Neural cell (in vitro differentiated cells): Measurements from ENCODE around the gene CFAP100. TPM values are rescaled to one million over a fixed set of nuclear protein-coding genes. Genes with fewer than 3 reads are reported as not detected.

ENCODE experiments used
- H2AFZ ChIP-seq: fragments of 200-600, 300-800 bp; sonication (generic), shearing (Covaris generic); 2 replicates; pipeline ENCODE4 v1.6.0; 2014; ENCODE audit warnings: low read depth, mild to moderate bottlenecking, antibody characterized with exemption, low read length, moderate library complexity
- H3F3A ChIP-seq: fragments of 200-600 bp; shearing (Covaris generic); 2 replicates; pipeline ENCODE4 v1.6.1; 2016; ENCODE audit warnings: mild to moderate bottlenecking, moderate library complexity, mixed read lengths, antibody characterized with exemption, low read length; ENCODE audit not compliant: insufficient read depth, poor library complexity, severe bottlenecking
- H3K27ac ChIP-seq: fragments of 200-600, 300-800 bp; sonication (generic), shearing (Covaris generic); 2 replicates; pipeline ENCODE4 v1.5.1; 2014; ENCODE audit warnings: mild to moderate bottlenecking, low read length, moderate library complexity
- H3K27me3 ChIP-seq: fragments of 300-800, 200-600 bp; sonication (generic), shearing (Covaris generic); 2 replicates; pipeline ENCODE4 v1.6.0; 2014; ENCODE audit warnings: mild to moderate bottlenecking, low read depth, low read length, moderate library complexity; ENCODE audit not compliant: insufficient read depth
- H3K36me3 ChIP-seq: fragments of 300-800, 200-600 bp; sonication (generic), shearing (Covaris generic); 2 replicates; pipeline ENCODE4 v1.5.1; 2014; ENCODE audit warnings: mild to moderate bottlenecking, antibody characterized with exemption, low read length, moderate library complexity; ENCODE audit not compliant: insufficient read depth
- H3K4me2 ChIP-seq: fragments of 300-800, 200-600 bp; sonication (generic), shearing (Covaris generic); 2 replicates; pipeline ENCODE4 v1.6.0; 2014; ENCODE audit warnings: mild to moderate bottlenecking, low read length
- H3K4me3 ChIP-seq: fragments of 300-800, 200-600 bp; sonication (generic), shearing (Covaris generic); 2 replicates; pipeline ENCODE4 v1.5.1; 2014; ENCODE audit warnings: mild to moderate bottlenecking, low read length, moderate library complexity
- H3K79me2 ChIP-seq: fragments of 200-600 bp; shearing (Covaris generic); replicated peaks from 2 replicates; pipeline ENCODE4 v1.6.0; 2014; ENCODE audit warnings: mild to moderate bottlenecking, low read length, moderate library complexity; ENCODE audit not compliant: insufficient read depth
- H3K9ac ChIP-seq: fragments of 300-800, 200-600 bp; sonication (generic), shearing (Covaris generic); 2 replicates; pipeline ENCODE4 v1.6.1; 2016; ENCODE audit warnings: mild to moderate bottlenecking, low read length, mixed read lengths
- H3K9me2 ChIP-seq: fragments of 200-600 bp; shearing (Covaris generic); 2 replicates; pipeline ENCODE4 v1.6.1; 2016; ENCODE audit warnings: mild to moderate bottlenecking, low read length, mixed read lengths; ENCODE audit not compliant: insufficient read depth
- H3K9me3 ChIP-seq: fragments of 200-600, 300-800 bp; sonication (generic), shearing (Covaris generic); 2 replicates; pipeline ENCODE4 v1.6.1; 2016; ENCODE audit warnings: mild to moderate bottlenecking, mixed run types, low read length, moderate library complexity, mixed read lengths
- H4K20me1 ChIP-seq: fragments of 200-600 bp; shearing (Covaris generic); 2 replicates; pipeline ENCODE4 v1.6.1; 2016; ENCODE audit warnings: mild to moderate bottlenecking, mixed run types; ENCODE audit not compliant: insufficient read depth
- CTCF ChIP-seq: fragments of 450-650 bp; IDR thresholded peaks from 2 replicates; pipeline ENCODE4 v1.5.1; 2014; ENCODE audit warnings: antibody characterized with exemption, mild to moderate bottlenecking, moderate library complexity; ENCODE audit not compliant: poor library complexity, severe bottlenecking
- EP300 ChIP-seq: fragments of 450-650 bp; conservative IDR thresholded peaks from 2 replicates; pipeline ENCODE4 v1.6.1; 2014; ENCODE audit warnings: antibody characterized with exemption, mild to moderate bottlenecking, moderate library complexity; ENCODE audit not compliant: poor library complexity, severe bottlenecking
- MXI1 ChIP-seq: fragments of 450-650 bp; conservative IDR thresholded peaks from 2 replicates; pipeline ENCODE4 v1.6.1; 2014; ENCODE audit warnings: antibody characterized with exemption, mild to moderate bottlenecking; ENCODE audit not compliant: poor library complexity, severe bottlenecking
- POLR2AphosphoS5 ChIP-seq: IDR thresholded peaks from 2 replicates; pipeline ENCODE4 v1.6.1; 2012
- RAD21 ChIP-seq: fragments of 450-650 bp; conservative IDR thresholded peaks from 2 replicates; pipeline ENCODE4 v1.6.1; 2014; ENCODE audit warnings: antibody characterized with exemption, mild to moderate bottlenecking, moderate library complexity
- REST ChIP-seq: IDR thresholded peaks from 2 replicates; pipeline ENCODE4 v1.6.1; 2012; ENCODE audit warnings: borderline replicate concordance
- SMC3 ChIP-seq: fragments of 450-650 bp; conservative IDR thresholded peaks from 2 replicates; pipeline ENCODE4 v1.6.1; 2014; ENCODE audit warnings: antibody characterized with exemption, mild to moderate bottlenecking, moderate library complexity; ENCODE audit not compliant: poor library complexity
- TAF1 ChIP-seq: IDR thresholded peaks from 2 replicates; pipeline ENCODE4 v1.6.1; 2012; ENCODE audit warnings: low read depth
- polyA plus RNA-seq: library from polyadenylated mRNA; depleted of rRNA; stranded (reverse); fragments of >200 nt; gene quantifications from 2 replicates; pipeline ENCODE4 v1.2.3, GENCODE V29; 2014

The CFAP100 gene
- polyA plus RNA-seq, 1 donor from 2014 or later = not detected

- Histone ChIP-seq H3K27me3 (no peaks in the 10 kb centered on the region), H3K9ac (no peak overlapping the region), H3K4me2 (no peak overlapping the region), H3K4me3 (no peak overlapping the region), H3K27ac (no peak overlapping the region), H4K20me1 (no peaks in the 10 kb centered on the region), H3K36me3 (no peaks in the 10 kb centered on the region), H3K9me3 (no peaks in the 10 kb centered on the region), H3F3A (no peaks in the 10 kb centered on the region), H3K9me2 (no peaks in the 10 kb centered on the region), H3K79me2 (no peaks in the 10 kb centered on the region), H2AFZ (no peak overlapping the region)
- TF ChIP-seq RAD21 (no peak), CTCF (no peak), MXI1 (no peak), POLR2AphosphoS5 (no peak), REST (no peak), SMC3 (no peak)
Observed at GRCh38 chr3:126419886-126420786, 25.4 kb downstream of the CFAP100 start.

DNA sequence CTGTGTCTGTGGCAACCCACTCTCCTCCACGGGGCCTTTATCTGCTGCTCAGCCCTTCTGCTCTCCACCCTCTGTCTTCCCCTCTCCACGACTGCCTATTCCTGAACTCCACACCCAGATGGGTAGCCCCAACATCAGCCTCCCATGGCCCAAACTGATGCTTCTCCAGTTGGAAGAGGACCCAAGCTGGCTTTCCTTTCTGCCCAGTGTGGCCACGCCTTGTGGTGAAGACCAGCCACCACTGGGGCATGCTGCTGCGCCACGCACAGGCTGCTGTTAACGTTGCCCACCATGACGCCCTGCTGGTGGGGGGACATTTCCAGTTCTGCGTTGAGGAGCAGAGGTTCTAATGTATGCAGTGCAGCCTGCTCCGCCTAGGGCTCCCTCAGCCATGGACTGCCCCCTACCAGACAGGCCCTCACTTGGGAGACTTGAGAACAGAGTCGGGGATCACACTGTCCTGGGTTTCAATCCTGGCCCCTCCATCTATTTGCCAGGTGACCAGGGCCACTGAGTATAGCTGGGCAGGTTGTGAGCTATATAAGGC lies 26.9 kb downstream of the CFAP100 start:
- no peak overlapping the region for H3K27ac ChIP-seq
- H3K4me2 ChIP-seq = no peak overlapping the region
- H3K27me3 ChIP-seq = no peaks in the 10 kb centered on the region
- no peaks in the 10 kb centered on the region for H3K9me2 ChIP-seq
- no peak overlapping the region for H3K4me3 ChIP-seq
- no peak overlapping the region for H2AFZ ChIP-seq
- H3F3A ChIP-seq = no peaks in the 10 kb centered on the region
- TF ChIP-seq TAF1 (no peak), EP300 (no peak), POLR2AphosphoS5 (no peak)
- H3K9ac ChIP-seq = no peak overlapping the region
- H3K79me2 ChIP-seq = no peaks in the 10 kb centered on the region
- no peaks in the 10 kb centered on the region for H3K36me3 ChIP-seq
- H4K20me1 ChIP-seq = no peaks in the 10 kb centered on the region
- no peaks in the 10 kb centered on the region for H3K9me3 ChIP-seq
